HG03378 (cell line): ENCODE results near the gene ARHGDIB.

Experiments
- ATAC-seq: cut with Tn5 transposase; IDR thresholded peaks from one replicate; pipeline ENCODE4 v1.9.1; 2021; ENCODE audit warnings: mild to moderate bottlenecking, moderate library complexity; ENCODE audit not compliant: unreplicated experiment

Gene ARHGDIB

GRCh38 chr12:14957551-14958168 lies 3.7 kb downstream of the ARHGDIB start:
- ATAC-seq: no peak

- no peak for ATAC-seq
Observed at GRCh38 chr12:14956905-14957304, 4.5 kb downstream of the ARHGDIB start.

- peak; percentile 33 for ATAC-seq
Observed at GRCh38 chr12:14956024-14956891, 5.1 kb downstream of the ARHGDIB start.

GRCh38 chr12:14954269-14954668 lies 7.1 kb downstream of the ARHGDIB start:
- ATAC-seq: no peak

DNA sequence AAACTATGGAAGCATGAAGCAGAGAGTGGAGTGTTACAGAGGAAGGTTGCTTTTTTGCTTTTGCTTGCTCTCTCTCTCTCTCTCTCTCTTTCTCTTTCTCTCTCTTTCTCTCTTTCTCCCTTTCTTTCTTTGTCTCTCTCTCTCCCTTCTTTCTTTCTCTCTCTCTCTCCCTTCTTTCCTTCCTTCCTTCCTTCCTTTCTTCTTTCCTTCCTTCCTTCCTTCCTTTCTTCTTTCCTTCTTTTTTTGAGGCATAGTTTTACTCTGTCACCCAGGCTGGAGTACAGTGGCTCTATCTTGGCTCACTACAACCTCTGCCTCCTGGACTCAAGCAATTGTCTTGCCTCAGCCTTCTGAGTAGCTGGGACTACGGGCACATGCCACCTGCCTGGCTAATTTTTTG lies 7.6 kb downstream of the ARHGDIB start:
- no peak for ATAC-seq

- ATAC-seq: peak; percentile 64
Observed at GRCh38 chr12:14952299-14952921, 9.0 kb downstream of the ARHGDIB start.

GRCh38 chr12:14951851-14952250 lies 9.6 kb downstream of the ARHGDIB start:
- no peak for ATAC-seq

GRCh38 chr12:14950982-14951746 lies 10.2 kb downstream of the ARHGDIB start:
- no peak for ATAC-seq

DNA sequence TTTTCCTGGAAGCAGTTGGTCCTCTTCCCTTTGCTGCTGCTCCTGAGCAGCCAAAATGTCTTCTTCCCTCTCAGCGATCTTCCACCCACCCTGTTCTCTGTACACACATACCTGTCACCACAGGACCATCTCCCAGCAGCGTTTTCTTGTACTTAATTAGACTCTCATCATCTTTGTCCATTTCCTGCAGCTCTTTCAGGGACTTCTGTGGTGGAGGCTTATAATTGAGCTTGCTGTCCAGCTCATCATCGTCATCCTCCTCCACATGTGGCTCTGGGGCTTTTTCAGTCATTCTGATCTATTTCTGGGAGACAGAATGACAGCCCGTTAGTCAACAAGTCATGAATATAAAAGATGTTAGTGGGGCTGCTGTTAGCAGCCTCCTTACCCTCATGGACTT lies 11.0 kb downstream of the ARHGDIB start:
- no peak for ATAC-seq

DNA sequence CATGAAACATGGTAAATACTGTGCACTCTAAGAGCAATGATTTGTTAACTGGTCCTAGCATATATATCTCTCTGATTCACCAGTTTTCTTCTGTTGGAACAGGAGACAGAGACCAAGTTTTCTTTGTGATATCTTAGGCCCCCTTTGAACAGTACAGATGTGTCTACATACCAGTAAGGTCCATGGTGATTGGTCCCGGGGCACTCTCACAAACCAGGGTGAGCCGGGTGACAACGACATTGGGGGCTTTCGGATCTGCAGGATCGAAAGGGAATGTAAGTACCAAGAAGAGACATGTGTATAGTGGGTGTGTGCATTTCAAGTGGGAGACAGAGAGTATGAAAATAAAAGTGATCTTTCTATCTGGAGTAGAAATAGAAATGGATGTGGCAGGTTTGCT lies 11.8 kb downstream of the ARHGDIB start:
- no peak for ATAC-seq

- ATAC-seq: peak; percentile 94
Observed at GRCh38 chr12:14948672-14949071, 12.7 kb downstream of the ARHGDIB start.

DNA sequence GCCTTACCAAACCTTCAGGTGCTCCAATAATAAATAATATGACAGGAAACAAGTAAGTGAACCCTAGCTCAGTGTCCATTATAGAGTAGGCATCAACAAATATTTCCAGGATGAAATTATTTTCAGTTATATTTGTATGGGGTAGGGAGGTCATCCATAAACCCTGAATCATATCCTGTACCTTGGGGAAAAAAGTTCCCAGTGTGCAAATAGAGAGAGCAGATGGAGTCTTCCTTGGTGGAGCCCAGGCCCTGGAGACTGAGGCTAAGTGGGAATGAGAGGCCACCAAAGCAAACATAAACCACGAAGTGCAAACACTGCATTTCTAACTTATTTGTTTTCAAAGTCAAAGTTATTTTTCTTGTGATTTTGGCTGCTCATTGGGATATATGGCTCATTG lies 14.5 kb downstream of the ARHGDIB start:
- no peak for ATAC-seq

DNA sequence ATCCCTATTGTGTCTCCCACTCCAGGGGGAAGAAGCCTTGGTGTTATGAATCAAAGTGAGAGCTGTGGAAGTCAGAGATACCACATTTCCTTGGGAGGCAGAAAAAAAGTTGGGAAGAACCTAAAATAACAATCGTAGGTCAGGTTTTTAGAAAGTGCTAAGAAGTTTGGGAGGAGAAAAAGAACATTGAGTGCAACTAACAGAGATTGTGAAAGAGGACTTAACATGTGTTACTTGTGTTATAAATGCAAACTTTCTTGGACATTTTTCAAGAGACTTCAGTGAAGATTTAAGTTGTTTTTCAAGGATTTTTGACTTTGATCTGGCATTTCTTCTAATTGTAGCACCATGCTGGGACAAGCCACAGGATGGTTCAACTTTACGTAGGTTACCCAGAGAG lies 15.2 kb downstream of the ARHGDIB start:
- no peak for ATAC-seq

GRCh38 chr12:14942196-14942931 lies 19.0 kb downstream of the ARHGDIB start:
- ATAC-seq: no peak

GRCh38 chr12:14941369-14941768 lies 20.0 kb downstream of the ARHGDIB start:
- no peak for ATAC-seq

- ATAC-seq: no peak
Observed at GRCh38 chr12:14938301-14938700, 23.1 kb downstream of the ARHGDIB start, which contains the start of gene ERP27. Gene ERP27 (minus strand): TSS chr12:14938537. CDS start chr12:14938508, 29 bp downstream.

- ATAC-seq: peak; percentile 42
Observed at GRCh38 chr12:14937689-14938088, 23.7 kb downstream of the ARHGDIB start.

- ATAC-seq: no peak
Observed at GRCh38 chr12:14937014-14937413, 24.4 kb downstream of the ARHGDIB start.

- ATAC-seq: no peak
Observed at GRCh38 chr12:14936224-14936861, 25.1 kb downstream of the ARHGDIB start.

- no peak for ATAC-seq
Observed at GRCh38 chr12:14935031-14935430, 26.4 kb downstream of the ARHGDIB start.
